HEK293 (cell line): ENCODE data around the gene FAM204A.

Experiments used
- CTCF ChIP-seq: fragments of 450-650 bp; formaldehyde crosslinking; IDR thresholded peaks from 2 replicates; pipeline ENCODE4 v1.5.1; 2016; ENCODE audit warnings: missing biosample characterization, missing genetic modification characterization
- MYNN ChIP-seq: fragments of 450-650 bp; formaldehyde crosslinking; IDR thresholded peaks from 2 replicates; pipeline ENCODE4 v1.5.1; 2016; ENCODE audit warnings: missing biosample characterization, missing genetic modification characterization, borderline replicate concordance
- ZFP3 ChIP-seq: fragments of 450-650 bp; formaldehyde crosslinking; IDR thresholded peaks from 2 replicates; pipeline ENCODE4 v1.5.1; 2016; ENCODE audit warnings: low read depth, missing biosample characterization, missing genetic modification characterization
- ZNF140 ChIP-seq: fragments of 450-650 bp; formaldehyde crosslinking; IDR thresholded peaks from 2 replicates; pipeline ENCODE4 v1.5.1; 2016; ENCODE audit warnings: missing biosample characterization, missing genetic modification characterization
- ZNF311 ChIP-seq: fragments of 450-650 bp; formaldehyde crosslinking; IDR thresholded peaks from 2 replicates; pipeline ENCODE4 v1.5.1; 2017; ENCODE audit warnings: missing biosample characterization, missing genetic modification characterization, borderline replicate concordance
- ZNF580 ChIP-seq: fragments of 450-650 bp; formaldehyde crosslinking; IDR thresholded peaks from 2 replicates; pipeline ENCODE4 v1.5.1; 2016; ENCODE audit warnings: missing biosample characterization, missing genetic modification characterization
- ZNF830 ChIP-seq: fragments of 450-650 bp; IDR thresholded peaks from 2 replicates; pipeline ENCODE4 v1.5.0; 2018; ENCODE audit warnings: missing biosample characterization, missing genetic modification characterization, low read depth, mild to moderate bottlenecking, moderate library complexity

- TF ChIP-seq CTCF (tag by site-specific recombination) (no peak), ZNF311 (tag by site-specific recombination) (no peak), ZNF580 (no peak), MYNN (tag by site-specific recombination) (no peak), ZNF830 (tag by site-specific recombination) (no peak), ZFP3 (tag by site-specific recombination) (no peak), ZNF140 (tag by site-specific recombination) (no peak)
These were observed 75.9 kb downstream of the FAM204A start for GRCh38 chr10:118266098-118266748.
